Measurements from ENCODE around the gene NUP37. TPM values are rescaled to one million over a fixed set of nuclear protein-coding genes. Genes with fewer than 3 reads are reported as not detected.
A peak's percentile ranks its signal among the peaks of the same experiment; 100 is the strongest.

Gene NUP37
- polyA plus RNA-seq, 3 donors = 11.1 to 23.0 (median 20.9) TPM

GRCh38 chr12:102064476-102064875 is 55.4 kb downstream of the NUP37 start:
- no peak overlapping the region for H3K27ac ChIP-seq (ENCODE audit: low read depth in 1 of 2, low read length in 2 of 2)
- no peaks in the 10 kb centered on the region for H3K9me3 Mint-ChIP-seq
- H3K36me3 Mint-ChIP-seq = peaks cover 0 to 5% of the 10 kb centered on the region in 2 donors

GRCh38 chr12:102063069-102063468 is 56.8 kb downstream of the NUP37 start:
- peak overlapping the region; percentile 97 for H2AFZ ChIP-seq (ENCODE audit: insufficient read depth, low read depth, low read length, poor library complexity, severe bottlenecking)
- intact Hi-C loops (cut with micrococcal nuclease) = loop anchor here (5.0 kb wide), 2 partner anchors 54 to 59 kb away; partner anchors contain the start of genes NUP37 (in 1 of the 2) and PARPBP (in 1 of the 2)
- peaks cover 6 to 13% of the 10 kb centered on the region in 2 donors for H3K4me1 ChIP-seq (ENCODE audit: control insufficient read depth in 1 of 2, insufficient read depth in 2 of 2, low read length in 2 of 2)
- 100% methylated on average over 1 of the region's 3 CpGs for WGBS (ENCODE audit: insufficient coverage)
- no peak overlapping the region for H3K27ac ChIP-seq (ENCODE audit: low read depth in 1 of 2, low read length in 2 of 2)
- DNase-seq = peak in 2 of 3 donors; percentile 8 to 13
- no peak overlapping the region for H3K4me2 ChIP-seq (replicated peaks; ENCODE audit: extremely low read depth, low read length, poor library complexity, severe bottlenecking)
- Mint-ChIP-seq H3K9me3 (no peaks in the 10 kb centered on the region), H3K27ac (no peak overlapping the region), H3K4me3 (no peak overlapping the region), H3K4me1 (peaks cover 10% of the 10 kb centered on the region), H3K27me3 (ENCODE audit: low read depth in 3 of 3) (peaks cover 0 to 5% (median 0%) of the 10 kb centered on the region in 3 donors), H3K36me3 (peaks cover 4 to 15% of the 10 kb centered on the region in 2 donors)
- H3K4me3 ChIP-seq (replicated peaks in 1 of 3; ENCODE audit: low read depth in 2 of 3, low read length in 3 of 3) = no peak overlapping the region
- TF ChIP-seq, protein P1, sequence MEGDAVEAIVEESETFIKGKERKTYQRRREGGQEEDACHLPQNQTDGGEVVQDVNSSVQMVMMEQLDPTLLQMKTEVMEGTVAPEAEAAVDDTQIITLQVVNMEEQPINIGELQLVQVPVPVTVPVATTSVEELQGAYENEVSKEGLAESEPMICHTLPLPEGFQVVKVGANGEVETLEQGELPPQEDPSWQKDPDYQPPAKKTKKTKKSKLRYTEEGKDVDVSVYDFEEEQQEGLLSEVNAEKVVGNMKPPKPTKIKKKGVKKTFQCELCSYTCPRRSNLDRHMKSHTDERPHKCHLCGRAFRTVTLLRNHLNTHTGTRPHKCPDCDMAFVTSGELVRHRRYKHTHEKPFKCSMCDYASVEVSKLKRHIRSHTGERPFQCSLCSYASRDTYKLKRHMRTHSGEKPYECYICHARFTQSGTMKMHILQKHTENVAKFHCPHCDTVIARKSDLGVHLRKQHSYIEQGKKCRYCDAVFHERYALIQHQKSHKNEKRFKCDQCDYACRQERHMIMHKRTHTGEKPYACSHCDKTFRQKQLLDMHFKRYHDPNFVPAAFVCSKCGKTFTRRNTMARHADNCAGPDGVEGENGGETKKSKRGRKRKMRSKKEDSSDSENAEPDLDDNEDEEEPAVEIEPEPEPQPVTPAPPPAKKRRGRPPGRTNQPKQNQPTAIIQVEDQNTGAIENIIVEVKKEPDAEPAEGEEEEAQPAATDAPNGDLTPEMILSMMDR (IDR thresholded peaks at IDR 0.05) = no peak
- H3K27me3 ChIP-seq (ENCODE audit: control insufficient read depth in 2 of 2, insufficient read depth in 2 of 2, low read length in 2 of 2) = no peaks in the 10 kb centered on the region
- H3K79me2 ChIP-seq (ENCODE audit: insufficient read depth, low read length) = peaks cover 10% of the 10 kb centered on the region
- H3K9ac ChIP-seq (ENCODE audit: insufficient read depth, low read length, poor library complexity, severe bottlenecking) = no peak overlapping the region
- H3K9me3 ChIP-seq (replicated peaks in 1 of 2; ENCODE audit: control insufficient read depth in 1 of 2, insufficient read depth in 1 of 2, low read length in 2 of 2) = no peaks in the 10 kb centered on the region
- H4K20me1 ChIP-seq (ENCODE audit: insufficient read depth, low read length) = no peaks in the 10 kb centered on the region
- peaks cover 0 to 12% of the 10 kb centered on the region in 2 donors for H3K36me3 ChIP-seq (replicated peaks in 1 of 2; ENCODE audit: control insufficient read depth in 1 of 2, insufficient read depth in 2 of 2, low read length in 2 of 2)

More at GRCh38 chr12:102064476-102064875, 55.4 kb downstream of the NUP37 start:
- H3K4me1 ChIP-seq (ENCODE audit: control insufficient read depth in 1 of 2, insufficient read depth in 2 of 2, low read length in 2 of 2) = peaks cover 6 to 13% of the 10 kb centered on the region in 2 donors
- TF ChIP-seq, protein P1 (IDR thresholded peaks at IDR 0.05) = no peak
- H2AFZ ChIP-seq (ENCODE audit: insufficient read depth, low read depth, low read length, poor library complexity, severe bottlenecking) = peak overlapping the region; percentile 7
- no CpG with 5 or more reads among the region's 1 CpG for WGBS (ENCODE audit: insufficient coverage)
- Mint-ChIP-seq H3K4me3 (no peak overlapping the region), H3K4me1 (peaks cover 10% of the 10 kb centered on the region), H3K27me3 (ENCODE audit: low read depth in 3 of 3) (peaks cover 0 to 5% (median 0%) of the 10 kb centered on the region in 3 donors), H3K27ac (no peak overlapping the region)
- H3K27me3 ChIP-seq (ENCODE audit: control insufficient read depth in 2 of 2, insufficient read depth in 2 of 2, low read length in 2 of 2) = no peaks in the 10 kb centered on the region
- H3K9me3 ChIP-seq (replicated peaks in 1 of 2; ENCODE audit: control insufficient read depth in 1 of 2, insufficient read depth in 1 of 2, low read length in 2 of 2) = no peaks in the 10 kb centered on the region
- no peaks in the 10 kb centered on the region for H3K36me3 ChIP-seq (replicated peaks in 1 of 2; ENCODE audit: control insufficient read depth in 1 of 2, insufficient read depth in 2 of 2, low read length in 2 of 2)
- H3K9ac ChIP-seq (ENCODE audit: insufficient read depth, low read length, poor library complexity, severe bottlenecking) = no peak overlapping the region
- no peak overlapping the region for H3K4me2 ChIP-seq (replicated peaks; ENCODE audit: extremely low read depth, low read length, poor library complexity, severe bottlenecking)
- no peaks in the 10 kb centered on the region for H4K20me1 ChIP-seq (ENCODE audit: insufficient read depth, low read length)
- H3K4me3 ChIP-seq (replicated peaks in 1 of 3; ENCODE audit: low read depth in 2 of 3, low read length in 3 of 3) = no peak overlapping the region
- no peak for DNase-seq
- intact Hi-C loops (cut with micrococcal nuclease) = loop anchor here (5.0 kb wide), 2 partner anchors 53 to 58 kb away; partner anchors contain the start of genes NUP37 (in 1 of the 2) and PARPBP (in 1 of the 2)
- H3K79me2 ChIP-seq (ENCODE audit: insufficient read depth, low read length) = peaks cover 10% of the 10 kb centered on the region
